Chondrocyte (in vitro differentiated cells): ENCODE results near the gene HAVCR2. TPM values are rescaled to one million over a fixed set of nuclear protein-coding genes. Genes with fewer than 3 reads are reported as not detected.

Source experiments
- DNase-seq: peaks from one replicate; pipeline ENCODE4 v3.0.0; 2021; ENCODE audit warnings: mixed read lengths, low spot score
- H3K27ac Mint-ChIP-seq: one replicate; pipeline ENCODE4 v1.8.0; 2021; ENCODE audit warnings: mild to moderate bottlenecking, moderate library complexity, mixed read lengths; ENCODE audit not compliant: unreplicated experiment
- H3K27me3 Mint-ChIP-seq: 2 replicates; pipeline ENCODE4 v1.8.0; 2021; ENCODE audit warnings: low read depth, mixed read lengths
- H3K36me3 Mint-ChIP-seq: 2 replicates; pipeline ENCODE4 v1.8.0; 2021; ENCODE audit warnings: low read depth, mixed read lengths
- H3K4me1 Mint-ChIP-seq: 2 replicates; pipeline ENCODE4 v1.8.0; 2021; ENCODE audit warnings: low read depth, mild to moderate bottlenecking, mixed read lengths
- H3K4me3 Mint-ChIP-seq: one replicate; pipeline ENCODE4 v1.8.0; 2021; ENCODE audit warnings: mild to moderate bottlenecking, moderate library complexity, mixed read lengths; ENCODE audit not compliant: unreplicated experiment
- H3K9me3 Mint-ChIP-seq: 2 replicates; pipeline ENCODE4 v1.8.0; 2021; ENCODE audit warnings: low read depth, mixed read lengths
- CTCF ChIP-seq: fragments of 200-600 bp; sonication (generic); IDR thresholded peaks from 2 replicates; pipeline ENCODE4 v1.5.0; 2021; ENCODE audit warnings: antibody characterized with exemption, mild to moderate bottlenecking, moderate library complexity
- total RNA-seq: library from RNA; stranded (reverse); gene quantifications from 3 replicates; pipeline ENCODE4 v1.2.1, GENCODE V29; 2021

HAVCR2 gene
- total RNA-seq, 1 donor from 2014 or later = 0.35 TPM

GRCh38 chr5:157088342-157088990, 20.4 kb downstream of the HAVCR2 start:
- Mint-ChIP-seq H3K4me1 (no peaks in the 10 kb centered on the region), H3K27me3 (peaks cover 2% of the 10 kb centered on the region), H3K27ac (no peak overlapping the region), H3K9me3 (no peaks in the 10 kb centered on the region), H3K4me3 (no peak overlapping the region), H3K36me3 (no peaks in the 10 kb centered on the region)
- no peak for DNase-seq
- no peak for TF ChIP-seq CTCF

GRCh38 chr5:157086751-157087359, 22.0 kb downstream of the HAVCR2 start:
- Mint-ChIP-seq H3K27me3 (peaks cover 2% of the 10 kb centered on the region), H3K27ac (no peak overlapping the region), H3K36me3 (no peaks in the 10 kb centered on the region), H3K4me3 (no peak overlapping the region), H3K4me1 (no peaks in the 10 kb centered on the region), H3K9me3 (no peaks in the 10 kb centered on the region)
- no peak for DNase-seq
- no peak for TF ChIP-seq CTCF

- H3K36me3 Mint-ChIP-seq = no peaks in the 10 kb centered on the region
Observed at GRCh38 chr5:157085930-157086329, 22.9 kb downstream of the HAVCR2 start.

GRCh38 chr5:157080286-157080685, 28.6 kb downstream of the HAVCR2 start:
- Mint-ChIP-seq H3K4me1 (peaks cover 11% of the 10 kb centered on the region), H3K36me3 (no peaks in the 10 kb centered on the region), H3K9me3 (no peaks in the 10 kb centered on the region), H3K4me3 (no peak overlapping the region), H3K27ac (no peak overlapping the region), H3K27me3 (peaks cover 3% of the 10 kb centered on the region)
- no peak for TF ChIP-seq CTCF
- no peak for DNase-seq

More at GRCh38 chr5:157085930-157086329, 22.9 kb downstream of the HAVCR2 start:
- Mint-ChIP-seq H3K27me3 (peaks cover 2% of the 10 kb centered on the region), H3K27ac (no peak overlapping the region), H3K9me3 (no peaks in the 10 kb centered on the region), H3K4me3 (no peak overlapping the region), H3K4me1 (no peaks in the 10 kb centered on the region)
- TF ChIP-seq CTCF = no peak
- no peak for DNase-seq

- DNase-seq = no peak
- no peaks in the 10 kb centered on the region for H3K9me3 Mint-ChIP-seq
- no peak overlapping the region for H3K27ac Mint-ChIP-seq
- no peak for TF ChIP-seq CTCF
- no peak overlapping the region for H3K4me3 Mint-ChIP-seq
- no peaks in the 10 kb centered on the region for H3K36me3 Mint-ChIP-seq
- H3K27me3 Mint-ChIP-seq = peaks cover 3% of the 10 kb centered on the region
- H3K4me1 Mint-ChIP-seq = peaks cover 11% of the 10 kb centered on the region
Observed at GRCh38 chr5:157076558-157076957, 32.3 kb downstream of the HAVCR2 start.
